ENCODE measurements around the gene ARMC9.

- TF ChIP-seq, protein P1, sequence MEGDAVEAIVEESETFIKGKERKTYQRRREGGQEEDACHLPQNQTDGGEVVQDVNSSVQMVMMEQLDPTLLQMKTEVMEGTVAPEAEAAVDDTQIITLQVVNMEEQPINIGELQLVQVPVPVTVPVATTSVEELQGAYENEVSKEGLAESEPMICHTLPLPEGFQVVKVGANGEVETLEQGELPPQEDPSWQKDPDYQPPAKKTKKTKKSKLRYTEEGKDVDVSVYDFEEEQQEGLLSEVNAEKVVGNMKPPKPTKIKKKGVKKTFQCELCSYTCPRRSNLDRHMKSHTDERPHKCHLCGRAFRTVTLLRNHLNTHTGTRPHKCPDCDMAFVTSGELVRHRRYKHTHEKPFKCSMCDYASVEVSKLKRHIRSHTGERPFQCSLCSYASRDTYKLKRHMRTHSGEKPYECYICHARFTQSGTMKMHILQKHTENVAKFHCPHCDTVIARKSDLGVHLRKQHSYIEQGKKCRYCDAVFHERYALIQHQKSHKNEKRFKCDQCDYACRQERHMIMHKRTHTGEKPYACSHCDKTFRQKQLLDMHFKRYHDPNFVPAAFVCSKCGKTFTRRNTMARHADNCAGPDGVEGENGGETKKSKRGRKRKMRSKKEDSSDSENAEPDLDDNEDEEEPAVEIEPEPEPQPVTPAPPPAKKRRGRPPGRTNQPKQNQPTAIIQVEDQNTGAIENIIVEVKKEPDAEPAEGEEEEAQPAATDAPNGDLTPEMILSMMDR (IDR thresholded peaks at IDR 0.05) = no peak
- no peak for TF ChIP-seq POLR2A (IDR thresholded peaks at IDR 0.05)
Observed at GRCh38 chr2:231332388-231332787, 134.0 kb downstream of the ARMC9 start.

All from heart left ventricle (tissue), 13 donors.